Trophoblast cell (in vitro differentiated cells and primary cell): ENCODE data around the gene KCNK3.

Experiments
- DNase-seq, 2 donors: peaks; one replicate each; pipeline ENCODE4 v3.0.0-alpha.2; 2016
- H2AFZ ChIP-seq: 2 replicates; pipeline ENCODE4 v1.6.1; 2013; ENCODE audit warnings: low read length, moderate library complexity, mild to moderate bottlenecking; ENCODE audit not compliant: insufficient read depth, poor library complexity
- H2AK5ac ChIP-seq: 2 replicates; pipeline ENCODE4 v1.6.1; 2013; ENCODE audit warnings: mild to moderate bottlenecking, low read length
- H2BK120ac ChIP-seq: 2 replicates; pipeline ENCODE4 v1.6.1; 2013; ENCODE audit warnings: low read length, mild to moderate bottlenecking, moderate library complexity; ENCODE audit not compliant: insufficient read depth, poor library complexity
- H2BK12ac ChIP-seq: 2 replicates; pipeline ENCODE4 v1.6.1; 2013; ENCODE audit warnings: mild to moderate bottlenecking, low read length, moderate library complexity
- H2BK5ac ChIP-seq: 2 replicates; pipeline ENCODE4 v1.6.1; 2013; ENCODE audit warnings: low read length, low read depth, moderate library complexity, mild to moderate bottlenecking; ENCODE audit not compliant: poor library complexity
- H3K14ac ChIP-seq: 2 replicates; pipeline ENCODE4 v1.6.1; 2013; ENCODE audit warnings: mild to moderate bottlenecking, low read length
- H3K18ac ChIP-seq: 2 replicates; pipeline ENCODE4 v1.6.1; 2013; ENCODE audit warnings: mild to moderate bottlenecking, low read length
- H3K23ac ChIP-seq: 2 replicates; pipeline ENCODE4 v1.6.1; 2013; ENCODE audit warnings: low read length
- H3K27ac ChIP-seq: 2 replicates; pipeline ENCODE4 v1.5.1; 2013; ENCODE audit warnings: low read depth, mild to moderate bottlenecking, inconsistent platforms, low read length, moderate library complexity
- H3K27me3 ChIP-seq: 2 replicates; pipeline ENCODE4 v1.6.1; 2013; ENCODE audit warnings: inconsistent platforms, mild to moderate bottlenecking, low read length, moderate library complexity; ENCODE audit not compliant: insufficient read depth
- H3K36me3 ChIP-seq, 2 experiments: 1 replicate in 1 of 2; 2 replicates in 1 of 2; pipeline ENCODE4 v1.6.1; 2013; ENCODE audit warnings: low read length in 2 of 2, mild to moderate bottlenecking in 2 of 2, moderate library complexity in 1 of 2; ENCODE audit not compliant: insufficient read depth in 2 of 2, control insufficient read depth in 1 of 2
- H3K4ac ChIP-seq: 2 replicates; pipeline ENCODE4 v1.6.1; 2013; ENCODE audit warnings: low read depth, mild to moderate bottlenecking, low read length, moderate library complexity
- H3K4me1 ChIP-seq, 2 experiments: 1 replicate in 1 of 2; 2 replicates in 1 of 2; pipeline ENCODE4 v1.6.1; 2013; ENCODE audit warnings: low read length in 2 of 2, mild to moderate bottlenecking in 2 of 2, moderate library complexity in 1 of 2; ENCODE audit not compliant: insufficient read depth in 2 of 2, control insufficient read depth in 1 of 2
- H3K4me2 ChIP-seq: 2 replicates; pipeline ENCODE4 v1.6.1; 2013; ENCODE audit warnings: inconsistent platforms, mild to moderate bottlenecking, low read length, moderate library complexity
- H3K4me3 ChIP-seq: 2 replicates; pipeline ENCODE4 v1.5.1; 2013; ENCODE audit warnings: mild to moderate bottlenecking, low read depth, low read length, inconsistent platforms
- H3K79me1 ChIP-seq: one replicate; pipeline ENCODE4 v1.6.1; 2013; ENCODE audit warnings: low read length
- H3K79me2 ChIP-seq: 2 replicates; pipeline ENCODE4 v1.6.1; 2013; ENCODE audit warnings: low read length, mild to moderate bottlenecking; ENCODE audit not compliant: control insufficient read depth, insufficient read depth, poor library complexity
- H3K9ac ChIP-seq: 2 replicates; pipeline ENCODE4 v1.6.1; 2013; ENCODE audit warnings: mild to moderate bottlenecking, low read length
- H3K9me3 ChIP-seq: 2 replicates; pipeline ENCODE4 v1.6.1; 2013; ENCODE audit warnings: low read depth, mild to moderate bottlenecking, control low read depth, inconsistent platforms, low read length; ENCODE audit not compliant: insufficient read depth
- H4K12ac ChIP-seq: 2 replicates; pipeline ENCODE4 v1.6.1; 2013; ENCODE audit warnings: low read depth, mild to moderate bottlenecking, low read length, moderate library complexity
- H4K8ac ChIP-seq: 2 replicates; pipeline ENCODE4 v1.6.1; 2013; ENCODE audit warnings: low read depth, mild to moderate bottlenecking, low read length, moderate library complexity
- H4K91ac ChIP-seq: one replicate; pipeline ENCODE4 v1.6.1; 2013; ENCODE audit warnings: low read depth, mild to moderate bottlenecking, low read length, moderate library complexity
- WGBS: extraction: QIAGEN DNeasy Blood & Tissue Kit; methylation state at CpG from one replicate; pipeline ENCODE4 v1.1.7; 2013; ENCODE audit warnings: missing lambda C conversion rate; ENCODE audit not compliant: insufficient read length, insufficient coverage; ENCODE audit errors: extremely low coverage; 5-methylcytosine and 5-hydroxymethylcytosine counted together

KCNK3 gene

DNA sequence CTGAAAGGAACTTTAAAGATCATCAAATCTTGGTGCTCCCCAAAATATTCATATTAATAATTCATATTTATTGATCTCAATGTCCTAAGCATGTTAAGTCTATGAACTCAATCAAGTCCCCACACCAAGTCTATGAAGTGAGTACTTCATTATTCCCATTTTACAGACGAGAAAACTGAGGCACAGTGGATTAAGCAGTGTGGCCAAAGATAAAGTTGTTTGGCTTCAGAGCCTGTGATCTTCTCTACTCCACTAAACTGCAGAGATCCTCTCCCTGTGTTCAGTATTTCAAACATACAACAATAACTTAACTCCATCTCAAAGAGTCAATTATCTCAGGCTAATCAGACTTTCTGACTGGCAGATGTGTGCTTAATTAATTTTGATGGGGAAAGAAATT lies 29.8 kb downstream of the KCNK3 start:
- H3K23ac ChIP-seq = no peak overlapping the region
- H2BK5ac ChIP-seq = no peak overlapping the region
- no peaks in the 10 kb centered on the region for H3K36me3 ChIP-seq
- H3K18ac ChIP-seq = no peak overlapping the region
- no peaks in the 10 kb centered on the region for H3K4me1 ChIP-seq
- WGBS = no CpG with 5 or more reads among the region's 1 CpG
- H3K79me1 ChIP-seq = no peaks in the 10 kb centered on the region
- H4K91ac ChIP-seq = no peak overlapping the region
- no peak overlapping the region for H3K14ac ChIP-seq
- no peak overlapping the region for H3K9ac ChIP-seq
- no peak overlapping the region for H2BK12ac ChIP-seq
- no peak overlapping the region for H3K4me3 ChIP-seq
- no peak overlapping the region for H3K27ac ChIP-seq
- no peak overlapping the region for H3K4me2 ChIP-seq
- no peaks in the 10 kb centered on the region for H3K9me3 ChIP-seq
- H2AFZ ChIP-seq = no peak overlapping the region
- no peak overlapping the region for H4K8ac ChIP-seq
- H2AK5ac ChIP-seq = no peak overlapping the region
- H3K4ac ChIP-seq = no peak overlapping the region
- H4K12ac ChIP-seq = no peak overlapping the region
- no peak overlapping the region for H2BK120ac ChIP-seq
- H3K79me2 ChIP-seq = no peaks in the 10 kb centered on the region
- no peaks in the 10 kb centered on the region for H3K27me3 ChIP-seq
- DNase-seq = no peak

DNA sequence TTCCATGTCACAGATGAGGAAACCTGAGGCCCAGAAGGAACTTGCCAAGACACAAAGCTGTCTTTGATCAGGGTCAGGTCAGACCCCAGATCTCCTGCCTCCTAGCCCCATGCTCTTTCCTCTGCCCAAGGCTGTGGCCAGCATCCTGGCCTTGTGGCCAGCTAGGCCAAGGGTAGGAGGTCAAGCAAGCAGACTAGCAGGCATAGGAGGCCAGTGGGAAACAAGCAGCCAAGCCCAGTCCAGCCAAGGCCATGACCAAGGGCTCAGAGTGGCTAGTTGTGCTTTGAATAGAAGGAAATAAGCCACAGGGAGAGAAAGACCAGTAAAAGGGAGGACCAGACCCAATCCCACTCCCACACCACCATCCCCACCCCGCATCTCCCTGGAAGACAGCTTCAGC lies 30.4 kb downstream of the KCNK3 start:
- no peak overlapping the region for H3K4me2 ChIP-seq
- H3K14ac ChIP-seq = no peak overlapping the region
- H4K91ac ChIP-seq = no peak overlapping the region
- H3K79me2 ChIP-seq = no peaks in the 10 kb centered on the region
- DNase-seq = no peak
- no peak overlapping the region for H3K4me3 ChIP-seq
- H3K9ac ChIP-seq = no peak overlapping the region
- H2AK5ac ChIP-seq = no peak overlapping the region
- H2BK120ac ChIP-seq = no peak overlapping the region
- no peak overlapping the region for H4K12ac ChIP-seq
- no peak overlapping the region for H3K23ac ChIP-seq
- H3K4ac ChIP-seq = no peak overlapping the region
- H3K4me1 ChIP-seq = no peaks in the 10 kb centered on the region
- H2BK12ac ChIP-seq = no peak overlapping the region
- WGBS = no CpG with 5 or more reads among the region's 1 CpG
- H4K8ac ChIP-seq = no peak overlapping the region
- no peaks in the 10 kb centered on the region for H3K27me3 ChIP-seq
- no peak overlapping the region for H2AFZ ChIP-seq
- peaks cover 1% of the 10 kb centered on the region for H3K9me3 ChIP-seq
- H3K27ac ChIP-seq = no peak overlapping the region
- no peaks in the 10 kb centered on the region for H3K36me3 ChIP-seq
- no peak overlapping the region for H2BK5ac ChIP-seq
- H3K18ac ChIP-seq = no peak overlapping the region
- no peaks in the 10 kb centered on the region for H3K79me1 ChIP-seq

DNA sequence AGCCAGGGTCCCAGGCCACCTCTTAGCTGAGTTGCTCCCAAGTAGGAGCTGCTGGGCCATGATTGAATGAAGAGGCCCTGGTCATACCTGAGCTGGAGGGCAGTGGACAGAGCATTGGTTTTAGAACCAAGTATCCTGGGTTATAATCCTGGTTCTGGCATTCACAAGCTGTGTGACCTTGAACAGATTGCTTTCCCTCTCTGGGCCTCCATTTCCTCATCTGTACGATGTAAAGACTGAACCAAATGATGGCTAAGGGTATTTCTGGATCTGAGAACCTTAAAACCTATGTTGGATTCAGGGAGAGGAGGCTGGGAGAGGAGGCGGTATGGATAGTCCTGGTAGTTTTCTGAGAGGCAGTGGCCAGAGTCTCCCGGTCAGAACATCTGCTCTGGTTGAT lies 31.0 kb downstream of the KCNK3 start:
- H3K9me3 ChIP-seq = peaks cover 2% of the 10 kb centered on the region
- no peaks in the 10 kb centered on the region for H3K79me1 ChIP-seq
- H2BK5ac ChIP-seq = no peak overlapping the region
- no peak overlapping the region for H3K9ac ChIP-seq
- no peak overlapping the region for H3K27ac ChIP-seq
- H4K91ac ChIP-seq = no peak overlapping the region
- no peak overlapping the region for H4K12ac ChIP-seq
- H3K4ac ChIP-seq = no peak overlapping the region
- no peak overlapping the region for H4K8ac ChIP-seq
- H3K79me2 ChIP-seq = no peaks in the 10 kb centered on the region
- H3K27me3 ChIP-seq = no peaks in the 10 kb centered on the region
- no CpG with 5 or more reads among the region's 3 CpGs for WGBS
- no peak overlapping the region for H3K14ac ChIP-seq
- no peaks in the 10 kb centered on the region for H3K4me1 ChIP-seq
- H2AFZ ChIP-seq = no peak overlapping the region
- H2AK5ac ChIP-seq = no peak overlapping the region
- no peaks in the 10 kb centered on the region for H3K36me3 ChIP-seq
- H3K23ac ChIP-seq = no peak overlapping the region
- no peak overlapping the region for H2BK12ac ChIP-seq
- H3K4me2 ChIP-seq = no peak overlapping the region
- H3K4me3 ChIP-seq = no peak overlapping the region
- H2BK120ac ChIP-seq = no peak overlapping the region
- no peak for DNase-seq
- no peak overlapping the region for H3K18ac ChIP-seq

DNA sequence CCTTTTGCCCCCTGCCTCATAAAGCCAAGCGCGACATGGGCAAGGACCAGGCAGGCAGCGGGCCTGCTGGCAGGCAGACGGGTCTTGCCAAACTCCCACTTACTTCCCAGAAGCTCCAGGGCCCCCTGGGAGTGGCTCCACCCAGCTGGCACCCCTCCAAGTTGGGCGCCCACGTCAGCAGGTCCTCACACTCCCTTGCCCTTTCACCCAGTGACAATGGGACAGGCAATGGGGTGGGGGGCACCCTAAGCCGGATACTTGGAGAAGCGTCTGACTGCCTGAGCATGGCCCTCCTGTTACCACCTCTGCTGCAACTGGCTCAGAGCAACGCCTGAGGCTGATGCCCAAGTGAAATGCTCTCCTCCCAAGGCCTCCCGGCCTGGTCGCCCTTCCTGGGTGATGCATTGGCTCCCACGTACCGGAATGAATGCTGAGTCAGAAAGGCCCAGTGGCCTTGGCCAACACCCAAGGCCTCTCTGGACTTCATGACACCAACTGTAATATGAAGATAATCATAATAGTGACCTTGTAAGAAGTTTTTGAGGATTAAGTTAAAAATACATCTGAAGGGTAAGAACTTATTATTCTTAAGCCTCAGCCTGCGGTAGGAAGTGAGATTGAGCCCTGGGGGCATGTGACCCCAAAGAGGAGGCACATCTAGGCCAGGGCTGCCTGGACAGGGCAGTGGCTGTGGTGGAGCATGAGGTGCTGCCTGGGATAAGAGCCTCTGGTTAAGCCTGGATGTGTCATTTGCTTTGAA lies 31.6 kb downstream of the KCNK3 start:
- H3K14ac ChIP-seq = no peak overlapping the region
- DNase-seq = no peak
- no peak overlapping the region for H2AK5ac ChIP-seq
- no peak overlapping the region for H4K91ac ChIP-seq
- peaks cover 2% of the 10 kb centered on the region for H3K9me3 ChIP-seq
- no peak overlapping the region for H2AFZ ChIP-seq
- H3K4ac ChIP-seq = no peak overlapping the region
- WGBS = no CpG with 5 or more reads among the region's 14 CpGs
- H3K4me3 ChIP-seq = no peak overlapping the region
- H3K4me1 ChIP-seq = no peaks in the 10 kb centered on the region
- no peak overlapping the region for H4K12ac ChIP-seq
- H3K36me3 ChIP-seq = no peaks in the 10 kb centered on the region
- no peaks in the 10 kb centered on the region for H3K79me1 ChIP-seq
- H3K9ac ChIP-seq = no peak overlapping the region
- H2BK5ac ChIP-seq = no peak overlapping the region
- H2BK12ac ChIP-seq = no peak overlapping the region
- H4K8ac ChIP-seq = no peak overlapping the region
- no peaks in the 10 kb centered on the region for H3K27me3 ChIP-seq
- no peak overlapping the region for H2BK120ac ChIP-seq
- no peak overlapping the region for H3K4me2 ChIP-seq
- no peaks in the 10 kb centered on the region for H3K79me2 ChIP-seq
- H3K23ac ChIP-seq = no peak overlapping the region
- H3K27ac ChIP-seq = no peak overlapping the region
- H3K18ac ChIP-seq = no peak overlapping the region
